HG03457 (cell line): ENCODE data around the gene GUCY1B1.

Experiments
- ATAC-seq: cut with Tn5 transposase; IDR thresholded peaks from one replicate; pipeline ENCODE4 v1.9.1; 2021; ENCODE audit warnings: moderate number of reproducible peaks; ENCODE audit not compliant: unreplicated experiment

GUCY1B1 gene

DNA sequence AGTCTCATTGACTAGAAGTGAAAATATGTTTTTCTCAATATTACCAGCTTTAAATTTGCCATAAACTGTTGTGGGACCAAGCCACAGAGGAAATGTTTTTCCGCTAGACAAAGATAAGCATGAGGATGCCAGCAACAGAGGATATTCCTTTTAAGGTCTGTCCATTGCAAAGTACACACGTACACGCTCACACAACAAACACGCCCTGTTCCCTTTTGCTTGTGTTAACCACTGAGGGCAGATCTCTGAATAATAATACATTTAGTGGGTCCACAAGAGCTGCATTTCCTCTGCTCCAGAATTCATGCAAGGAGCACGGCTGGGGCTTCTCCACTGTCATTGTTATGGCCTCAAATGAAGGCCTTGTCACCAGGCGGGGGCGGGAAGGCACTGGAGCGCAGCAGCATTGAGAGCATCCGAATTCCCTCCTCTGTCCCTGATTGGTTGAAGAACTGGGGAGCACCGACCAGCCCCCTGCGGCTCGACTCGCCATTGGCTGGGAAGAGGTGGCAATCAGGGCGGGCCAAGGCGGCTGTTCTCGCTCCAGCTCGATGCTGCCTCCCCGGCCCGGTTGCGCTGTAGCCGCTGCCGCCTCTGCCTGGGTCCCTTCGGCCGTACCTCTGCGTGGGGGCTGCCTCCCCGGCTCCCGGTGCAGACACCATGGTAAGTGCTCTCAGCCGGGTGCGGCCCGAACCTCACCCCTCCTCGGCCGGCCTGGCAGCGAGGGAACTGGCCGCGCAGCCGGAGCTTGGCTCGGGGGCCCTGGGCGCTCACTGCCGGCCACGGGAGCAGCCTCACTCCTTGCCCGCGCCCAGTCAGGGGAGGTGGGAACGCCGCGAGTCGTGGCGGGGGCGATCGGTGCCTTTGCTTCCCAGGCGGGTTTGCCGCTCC lies at the start of gene GUCY1B1:
TSS of gene GUCY1B1 (plus strand) at position 541 of the 891 bp plus-strand sequence. CDS start at position 661, 120 bp downstream.
- ATAC-seq = peak; percentile 99

DNA sequence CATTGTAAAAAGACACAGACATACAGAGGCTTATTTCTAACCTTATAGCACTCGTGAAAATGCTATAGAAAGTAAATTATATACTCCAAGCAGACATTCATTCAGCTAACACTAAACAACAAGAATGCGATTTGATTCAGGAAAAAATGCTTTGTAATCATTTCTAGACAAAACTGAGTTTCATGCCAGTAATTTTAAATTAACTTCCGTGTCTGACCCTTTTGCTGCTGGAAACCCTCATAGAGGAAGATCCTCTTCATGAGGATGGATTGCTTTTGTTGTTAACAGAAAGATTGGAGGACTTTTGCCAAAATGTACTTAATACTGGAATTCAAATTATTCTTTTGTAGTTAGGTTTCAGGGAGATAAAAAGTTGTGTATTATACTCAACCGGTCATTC lies 48.9 kb upstream of the GUCY1B1 start:
- no peak for ATAC-seq

DNA sequence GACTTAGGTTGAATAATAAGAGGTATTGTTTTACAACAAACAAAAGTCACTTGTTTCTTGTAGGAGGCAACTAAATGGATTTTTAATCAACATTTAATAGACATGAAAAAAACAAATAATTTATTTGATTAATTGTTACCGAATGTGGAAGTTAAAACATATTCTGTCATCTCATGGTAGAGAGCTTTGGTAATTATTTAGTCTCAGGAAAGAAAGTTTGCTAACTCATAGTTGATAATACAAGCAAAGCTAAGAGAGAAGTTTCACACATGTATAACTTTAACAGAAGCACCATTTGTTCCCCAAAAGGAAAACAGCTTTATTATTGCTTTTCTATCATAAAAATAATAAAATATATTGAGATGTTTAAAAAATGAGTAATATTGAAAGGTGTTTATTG lies 47.3 kb upstream of the GUCY1B1 start:
- no peak for ATAC-seq

DNA sequence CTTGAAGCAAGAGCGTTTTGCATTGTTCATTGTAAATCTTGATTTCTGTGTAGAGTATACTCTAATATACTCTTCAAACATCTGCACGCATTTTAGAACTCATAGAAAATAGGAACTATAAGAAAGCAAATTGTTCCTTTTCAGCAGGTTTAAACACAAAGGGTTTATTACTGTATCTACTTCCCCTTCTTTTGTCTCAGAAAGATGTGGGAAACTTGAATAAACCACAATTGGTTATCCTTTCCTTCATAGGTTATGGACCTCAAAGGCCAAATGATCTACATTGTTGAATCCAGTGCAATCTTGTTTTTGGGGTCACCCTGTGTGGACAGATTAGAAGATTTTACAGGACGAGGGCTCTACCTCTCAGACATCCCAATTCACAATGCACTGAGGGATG lies 46.0 kb upstream of the GUCY1B1 start:
- ATAC-seq = no peak

DNA sequence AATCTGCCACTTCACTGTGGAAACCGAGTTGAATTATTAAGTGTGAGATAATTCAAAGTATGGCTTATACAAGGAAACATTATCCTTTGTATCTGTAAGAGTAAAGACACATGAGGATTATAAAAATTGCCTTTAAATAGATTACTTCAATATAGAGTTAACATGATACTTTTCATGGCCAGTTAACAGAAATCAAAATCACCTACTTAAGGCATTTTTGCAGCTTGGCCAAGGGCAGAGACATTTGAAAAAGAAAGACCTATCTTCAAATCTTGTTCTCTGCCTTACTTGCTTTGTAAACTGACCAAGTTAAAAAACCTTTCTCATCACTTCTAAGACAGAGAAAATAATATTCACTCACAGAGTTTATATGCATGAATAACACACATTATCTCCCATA lies 44.9 kb upstream of the GUCY1B1 start:
- no peak for ATAC-seq

DNA sequence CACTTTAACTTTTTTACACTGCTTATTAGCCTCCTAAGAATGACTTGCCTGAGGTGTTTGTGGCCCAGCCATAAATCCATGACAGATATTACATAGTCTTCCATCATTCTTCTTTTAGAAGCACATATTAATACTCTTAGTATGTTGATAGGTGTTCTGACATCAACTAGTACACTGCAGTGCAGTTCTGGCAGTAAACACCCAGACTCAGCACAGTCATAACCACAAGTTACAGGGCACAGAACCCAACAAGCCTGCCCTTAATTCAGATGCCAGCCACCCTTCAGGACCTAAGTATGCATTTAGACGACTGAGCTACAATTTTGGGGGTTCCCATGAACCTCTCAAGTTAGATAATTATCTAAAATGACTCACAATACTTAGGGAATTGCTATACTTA lies 36.5 kb upstream of the GUCY1B1 start:
- no peak for ATAC-seq

DNA sequence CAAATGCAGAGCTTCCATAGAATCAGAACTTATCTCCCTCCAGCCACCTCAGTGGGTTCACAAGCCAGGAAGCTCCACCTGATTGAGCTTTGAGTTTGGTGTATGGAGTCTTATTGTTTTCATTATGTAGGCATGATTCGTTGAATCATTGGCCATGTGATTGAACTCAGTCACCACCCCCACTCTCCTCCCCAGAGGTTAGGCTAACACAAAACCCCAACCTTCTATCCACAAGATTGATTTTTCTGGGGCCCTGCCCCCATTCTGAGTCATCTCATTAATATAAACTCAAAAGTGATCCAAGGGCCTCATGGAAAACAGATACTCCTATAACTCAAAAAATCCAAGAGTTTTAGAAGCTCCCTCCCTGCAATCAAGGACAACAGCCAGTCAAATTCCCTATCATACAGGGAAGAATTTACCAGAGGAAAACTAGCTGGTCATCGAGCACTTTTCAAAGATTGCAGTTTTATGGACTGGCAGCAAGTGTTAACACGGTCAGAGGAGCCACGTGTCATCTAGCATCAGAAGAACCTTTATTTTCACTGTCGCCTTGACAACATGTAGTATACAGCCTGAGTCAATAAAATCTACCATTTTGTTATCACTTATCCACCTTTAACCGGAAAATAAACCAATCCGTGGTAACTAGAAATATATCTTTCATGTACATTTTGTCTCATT lies 35.9 kb upstream of the GUCY1B1 start:
- no peak for ATAC-seq

DNA sequence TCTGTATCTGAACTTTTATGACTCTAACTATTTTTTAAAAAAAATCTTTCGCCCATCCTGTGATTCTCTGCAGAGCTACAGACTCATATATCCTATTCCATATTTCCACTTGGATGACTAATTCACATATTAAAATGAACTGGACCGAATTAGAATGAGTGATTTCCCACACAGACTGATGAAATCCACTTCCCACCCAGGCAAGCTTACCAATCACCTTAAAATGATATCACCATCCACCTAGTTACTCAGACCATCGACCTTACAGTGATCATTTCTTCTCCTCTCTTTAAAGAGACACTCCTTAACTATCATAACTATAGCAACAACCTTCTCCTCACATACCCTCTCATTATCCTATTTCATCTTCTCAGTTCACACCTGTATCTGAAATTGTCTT lies 34.1 kb upstream of the GUCY1B1 start:
- ATAC-seq = no peak

DNA sequence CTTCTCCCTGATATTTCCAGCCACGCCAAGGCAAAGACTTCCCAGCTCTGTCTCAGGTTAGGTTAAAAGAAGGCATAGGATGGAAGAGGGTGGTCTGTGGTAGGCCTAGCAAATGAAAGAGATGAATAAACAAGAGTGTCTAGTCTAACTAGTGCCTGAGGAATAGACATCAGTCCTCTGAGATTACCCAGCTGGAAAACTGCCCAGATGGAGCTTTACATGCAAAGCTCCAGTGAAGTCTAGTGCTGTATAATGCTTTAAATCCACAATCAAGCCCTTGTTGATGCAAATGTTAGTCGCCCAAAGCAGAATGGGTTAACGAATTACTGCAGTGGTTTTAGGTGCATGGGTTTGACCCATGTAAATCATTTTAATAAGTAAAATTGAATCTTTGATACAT lies 24.8 kb upstream of the GUCY1B1 start:
- ATAC-seq = no peak

DNA sequence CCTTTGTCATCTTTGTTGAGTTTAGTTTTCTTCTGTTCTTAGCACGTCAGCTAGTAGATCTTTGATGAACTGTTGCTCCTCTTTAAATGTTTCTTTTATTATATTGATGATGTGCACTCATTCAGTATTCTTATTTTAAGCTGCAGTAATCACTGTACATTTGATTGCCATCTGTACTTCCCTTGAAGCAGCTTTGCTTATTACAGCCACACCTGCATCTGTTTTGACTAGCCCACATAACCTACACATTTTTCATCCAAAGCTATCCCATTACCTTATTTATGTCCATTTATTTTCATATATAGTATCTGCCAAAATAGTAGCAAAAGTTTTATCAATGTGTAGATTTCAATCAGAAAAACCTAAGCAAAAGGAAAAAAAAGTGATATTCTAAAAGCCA lies 23.9 kb upstream of the GUCY1B1 start:
- ATAC-seq = no peak

DNA sequence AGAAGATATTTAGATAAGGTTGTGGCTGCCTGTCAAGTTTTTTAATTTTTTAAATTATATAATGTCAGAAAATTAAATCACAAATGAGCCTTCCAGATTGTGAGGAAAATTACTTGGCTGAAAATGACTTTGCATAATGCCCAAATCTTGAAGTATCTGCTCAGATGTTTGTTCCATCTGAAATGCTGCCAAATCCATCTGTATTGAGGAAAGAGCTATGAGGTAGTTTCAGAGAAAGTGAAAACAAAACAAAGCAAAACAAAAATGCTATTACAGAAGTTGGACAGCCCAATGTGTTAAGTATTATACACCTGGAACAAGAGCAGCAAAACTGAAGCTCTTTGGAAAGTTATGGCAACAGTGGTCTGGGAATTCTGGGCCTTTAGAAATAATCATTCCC lies 23.3 kb upstream of the GUCY1B1 start:
- no peak for ATAC-seq

DNA sequence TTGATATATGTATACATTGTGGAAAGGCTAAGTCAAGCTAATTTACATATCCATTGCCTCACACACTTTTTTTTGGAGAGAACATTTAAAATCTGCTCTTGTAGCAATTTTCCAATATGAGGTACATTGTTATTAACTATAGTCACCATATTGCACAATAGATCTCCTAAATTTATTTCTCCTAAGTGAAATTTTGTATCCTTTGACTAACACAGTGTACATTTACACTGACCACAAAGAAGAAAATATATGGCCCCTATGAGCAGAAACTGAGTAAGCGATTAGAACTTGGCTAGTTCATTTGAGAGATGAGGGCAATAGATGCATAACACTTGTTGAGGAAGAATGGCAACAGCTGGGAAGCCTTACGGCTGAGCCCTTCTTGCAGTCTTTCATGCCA lies 20.3 kb upstream of the GUCY1B1 start:
- ATAC-seq = no peak

DNA sequence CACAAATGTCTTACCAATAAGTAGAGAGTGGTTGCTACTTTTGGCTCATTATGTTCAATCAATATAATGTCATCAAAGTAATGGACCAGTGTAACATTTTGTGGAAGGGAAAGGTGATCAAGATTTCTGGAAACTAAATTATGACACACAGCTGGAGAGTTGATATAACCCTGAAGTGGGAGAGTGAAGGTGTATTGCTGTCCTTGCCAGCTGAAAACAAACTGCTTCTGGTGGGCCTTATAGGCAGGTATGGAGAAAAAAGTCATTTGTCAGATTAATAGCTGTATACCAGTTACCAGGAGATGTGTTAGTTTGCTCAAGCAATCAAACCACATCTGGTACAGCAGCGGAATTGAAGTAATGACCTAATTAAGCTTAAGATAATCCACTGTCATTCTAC lies 17.3 kb upstream of the GUCY1B1 start:
- no peak for ATAC-seq

DNA sequence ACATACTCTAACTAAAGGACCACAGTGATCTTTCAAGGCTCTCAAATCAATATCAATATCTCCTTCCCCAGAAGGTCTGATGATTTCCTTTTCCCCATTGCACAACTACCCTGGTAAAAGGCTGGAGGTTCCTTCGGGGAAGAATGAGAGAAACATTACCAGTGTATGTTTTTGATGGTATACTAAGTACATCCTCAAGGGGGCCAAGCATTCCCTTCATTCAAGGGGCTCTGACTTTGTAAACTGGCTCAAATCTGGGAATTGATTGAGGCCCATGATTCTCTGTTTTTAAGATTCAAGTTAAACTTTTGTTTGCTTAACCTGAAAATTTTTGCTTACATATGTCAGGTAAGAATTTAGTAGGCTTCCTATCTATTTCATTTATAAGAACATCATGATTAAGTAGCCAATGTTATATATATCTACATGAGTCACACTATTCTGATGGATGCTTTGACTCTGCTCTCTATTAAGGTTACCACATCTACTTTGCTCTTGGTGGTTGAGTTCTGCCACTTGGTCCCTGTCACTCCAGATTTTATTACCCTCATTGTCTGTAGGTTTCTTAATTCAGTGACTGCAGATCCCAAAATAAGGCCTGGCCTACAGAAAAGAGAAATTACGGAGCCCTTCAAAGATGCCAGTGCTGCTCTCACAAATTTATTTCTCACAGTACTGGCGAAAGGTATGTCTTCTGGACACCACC lies 16.4 kb upstream of the GUCY1B1 start:
- ATAC-seq = no peak

DNA sequence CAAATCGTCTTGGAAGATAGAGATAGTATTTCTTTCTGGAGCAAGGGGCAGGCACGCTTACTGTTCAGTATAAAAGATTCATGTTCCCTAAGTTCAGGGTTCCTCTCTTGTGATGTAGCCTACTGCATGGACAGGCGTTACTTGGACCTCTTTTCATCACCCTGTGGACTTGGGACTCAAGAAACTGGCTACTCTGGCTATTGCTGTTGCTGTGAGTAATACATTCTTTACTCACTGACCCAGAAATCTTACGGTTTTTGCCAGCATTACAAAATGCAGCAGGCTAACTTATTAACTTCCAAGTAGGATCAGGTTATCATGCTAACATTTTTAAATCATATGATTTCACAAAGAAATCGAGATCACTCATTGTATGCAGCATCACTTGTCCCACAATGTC lies 12.8 kb upstream of the GUCY1B1 start:
- no peak for ATAC-seq

DNA sequence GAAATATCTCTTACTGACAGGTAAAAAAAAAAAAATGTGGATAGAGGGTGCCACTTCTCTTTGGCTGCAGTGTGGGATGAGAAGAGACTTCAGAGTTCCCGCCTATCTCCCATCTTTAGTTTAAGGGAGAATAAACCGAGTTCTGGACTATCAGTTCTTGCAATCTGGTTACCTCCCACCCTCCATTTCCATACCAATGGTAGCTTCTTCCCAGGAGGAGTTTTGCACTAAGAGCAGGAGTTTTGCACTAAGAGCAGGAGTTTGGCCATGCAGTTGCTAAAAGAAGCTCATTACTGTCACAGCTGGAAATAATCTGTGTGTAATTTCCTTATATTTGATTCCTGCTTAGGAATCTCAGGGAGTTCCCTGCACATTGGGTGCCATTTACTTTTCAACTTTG lies 10.8 kb upstream of the GUCY1B1 start:
- no peak for ATAC-seq

DNA sequence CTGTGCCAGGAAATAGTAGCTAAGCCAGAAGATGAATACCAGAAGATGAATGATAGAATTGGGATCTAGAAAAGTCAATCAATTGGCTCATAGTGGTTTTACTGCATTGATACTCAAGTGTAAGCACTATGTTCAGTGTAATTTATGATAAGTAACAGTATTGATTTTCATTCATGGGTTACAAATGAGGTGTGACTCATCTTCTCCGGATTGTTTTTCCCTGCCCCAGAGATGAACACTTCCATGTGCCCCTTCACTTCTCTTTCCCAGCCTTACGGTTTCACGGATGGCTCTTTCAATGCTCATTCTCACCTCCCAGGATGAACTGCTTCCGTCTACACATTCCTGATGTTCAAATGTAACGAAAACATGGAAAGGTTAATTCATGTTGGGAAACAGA lies 9.8 kb upstream of the GUCY1B1 start:
- ATAC-seq = no peak

DNA sequence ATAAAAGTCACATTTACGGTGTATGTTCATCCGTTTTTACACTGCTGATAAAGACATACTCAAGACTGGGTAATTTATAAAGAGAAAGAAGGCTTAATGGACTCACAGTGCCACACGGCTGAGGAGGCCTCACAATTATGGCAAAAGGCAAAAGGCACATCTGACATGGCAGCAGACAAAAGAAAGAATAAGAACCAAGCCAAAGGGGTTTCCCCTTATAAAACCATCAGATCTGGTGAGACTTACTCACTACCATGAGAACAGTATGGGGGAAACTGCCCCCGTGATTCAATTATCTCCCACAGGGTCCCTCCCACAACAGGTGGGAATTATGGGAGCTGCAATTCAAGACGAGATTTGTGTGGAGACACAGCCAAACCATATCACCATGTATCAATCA lies 7.3 kb upstream of the GUCY1B1 start:
- ATAC-seq = no peak

DNA sequence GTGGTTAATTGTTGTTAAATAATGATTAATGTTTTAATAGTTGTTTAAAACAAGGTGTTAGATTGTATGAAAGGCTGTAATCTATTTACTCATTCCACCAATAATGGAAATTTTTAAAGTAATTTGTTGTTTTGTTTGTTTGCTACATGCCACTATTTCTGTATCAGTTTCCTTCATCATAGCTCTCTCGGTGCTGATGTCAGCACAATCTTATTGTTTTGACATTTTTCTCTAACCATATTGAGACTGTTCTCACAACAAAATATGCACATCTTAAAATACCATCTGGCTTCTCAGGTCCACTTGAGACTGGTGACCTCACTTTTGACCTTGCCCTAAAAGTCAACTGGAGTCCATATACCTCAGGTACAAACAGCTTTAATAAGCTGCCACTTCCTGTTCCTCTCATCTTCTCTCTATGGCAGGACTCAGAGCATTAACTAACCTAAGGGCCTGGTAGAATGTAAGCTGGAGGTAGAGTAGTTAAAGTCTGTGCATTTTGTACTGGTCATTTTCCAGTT lies 1.0 kb upstream of the GUCY1B1 start:
- ATAC-seq = no peak

DNA sequence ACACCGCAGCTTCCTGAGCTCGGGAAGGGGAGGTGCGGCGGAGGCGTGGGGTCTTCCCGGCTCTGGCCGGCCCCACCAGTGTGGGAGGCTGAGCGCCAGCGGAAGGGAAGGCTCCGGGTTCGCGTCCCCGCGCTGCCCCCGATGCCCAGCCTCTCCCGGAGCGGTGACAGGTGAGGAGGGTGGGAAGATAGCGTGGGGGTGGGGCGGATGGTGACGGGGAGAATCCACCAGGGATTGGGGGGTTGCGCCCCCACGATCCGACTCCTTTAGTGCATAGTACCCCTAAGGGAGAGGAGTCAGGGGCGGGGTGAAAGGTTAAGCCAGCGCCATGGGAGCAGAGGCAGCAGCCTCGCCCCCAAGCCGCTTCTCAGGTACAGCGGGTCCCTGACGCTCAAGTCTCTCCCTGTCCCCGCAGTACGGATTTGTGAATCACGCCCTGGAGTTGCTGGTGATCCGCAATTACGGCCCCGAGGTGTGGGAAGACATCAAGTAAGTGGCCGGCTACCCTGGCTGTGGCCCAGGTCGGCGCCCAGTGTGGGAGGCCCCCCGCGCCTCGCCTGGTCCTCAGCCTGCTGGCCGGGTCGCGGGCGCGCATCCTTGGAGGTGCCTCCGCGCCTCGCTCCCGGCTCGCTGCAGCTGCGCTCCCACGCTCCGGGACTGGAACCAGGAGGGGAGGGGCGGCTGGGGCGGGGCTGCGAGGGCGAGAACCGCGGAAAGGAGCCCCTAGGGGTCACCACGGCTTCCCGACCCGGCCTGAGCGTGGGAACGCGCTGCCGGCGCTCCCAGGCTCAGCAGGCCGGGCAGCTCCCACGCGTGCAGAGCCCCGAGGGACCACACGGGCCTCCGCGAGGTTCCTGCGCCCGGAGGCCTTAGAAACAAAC lies 791 bp downstream of the GUCY1B1 start:
- ATAC-seq = no peak

DNA sequence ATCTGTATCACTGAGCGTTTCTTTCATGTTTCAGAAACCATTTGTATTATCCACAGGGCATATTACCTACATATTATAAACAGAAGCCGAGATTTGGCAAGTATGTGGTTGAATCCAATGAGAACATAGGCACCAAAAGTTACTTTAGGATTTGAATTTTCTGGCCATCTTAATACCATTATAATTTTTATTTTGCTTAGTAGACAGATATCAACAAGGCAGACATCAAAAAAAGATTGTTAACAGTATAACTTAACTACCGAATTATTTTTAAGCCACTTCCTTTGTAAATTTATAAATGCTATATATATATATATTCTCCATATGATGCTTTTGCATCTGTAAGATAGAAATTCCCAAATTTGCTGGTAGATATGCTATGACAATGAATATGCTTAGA lies 2.2 kb downstream of the GUCY1B1 start:
- ATAC-seq = no peak
